Fibroblast of pulmonary artery (primary cell): ENCODE results near the gene HIPK3.

Source experiments
- DNase-seq: peaks from one replicate; pipeline ENCODE4 v3.0.0-alpha.2; 2010; ENCODE audit warnings: low read depth
- H3K4me3 ChIP-seq: replicated peaks from 2 replicates; pipeline ENCODE4 v1.5.1; 2011; ENCODE audit warnings: low read depth, mild to moderate bottlenecking, control low read depth, low read length, moderate library complexity
- CTCF ChIP-seq: IDR thresholded peaks from 2 replicates; pipeline ENCODE4 v1.5.1; 2011; ENCODE audit warnings: mild to moderate bottlenecking, control low read depth, low read length, inconsistent platforms; ENCODE audit errors: missing control alignments

HIPK3 gene

DNA sequence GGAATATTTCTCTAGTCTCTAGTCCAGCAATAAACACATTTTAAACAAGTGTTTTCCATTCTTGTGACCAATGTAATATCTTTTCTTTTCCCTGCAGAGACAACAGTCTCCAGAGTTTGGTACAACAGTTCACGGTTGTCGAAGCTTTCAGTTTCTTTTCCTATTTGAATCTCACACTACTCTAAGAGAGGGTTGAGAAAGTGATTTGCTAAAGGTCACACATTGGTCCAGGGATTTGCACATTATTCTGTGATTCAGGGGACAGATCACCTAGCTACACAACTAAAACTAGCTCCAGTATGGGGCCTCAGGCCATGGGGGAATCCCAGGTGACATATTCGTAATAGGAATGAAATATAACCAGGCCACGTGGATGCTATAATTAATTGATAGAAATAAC lies 132.5 kb downstream of the HIPK3 start:
- TF ChIP-seq CTCF: no peak
- H3K4me3 ChIP-seq: no peak overlapping the region
- DNase-seq: no peak

DNA sequence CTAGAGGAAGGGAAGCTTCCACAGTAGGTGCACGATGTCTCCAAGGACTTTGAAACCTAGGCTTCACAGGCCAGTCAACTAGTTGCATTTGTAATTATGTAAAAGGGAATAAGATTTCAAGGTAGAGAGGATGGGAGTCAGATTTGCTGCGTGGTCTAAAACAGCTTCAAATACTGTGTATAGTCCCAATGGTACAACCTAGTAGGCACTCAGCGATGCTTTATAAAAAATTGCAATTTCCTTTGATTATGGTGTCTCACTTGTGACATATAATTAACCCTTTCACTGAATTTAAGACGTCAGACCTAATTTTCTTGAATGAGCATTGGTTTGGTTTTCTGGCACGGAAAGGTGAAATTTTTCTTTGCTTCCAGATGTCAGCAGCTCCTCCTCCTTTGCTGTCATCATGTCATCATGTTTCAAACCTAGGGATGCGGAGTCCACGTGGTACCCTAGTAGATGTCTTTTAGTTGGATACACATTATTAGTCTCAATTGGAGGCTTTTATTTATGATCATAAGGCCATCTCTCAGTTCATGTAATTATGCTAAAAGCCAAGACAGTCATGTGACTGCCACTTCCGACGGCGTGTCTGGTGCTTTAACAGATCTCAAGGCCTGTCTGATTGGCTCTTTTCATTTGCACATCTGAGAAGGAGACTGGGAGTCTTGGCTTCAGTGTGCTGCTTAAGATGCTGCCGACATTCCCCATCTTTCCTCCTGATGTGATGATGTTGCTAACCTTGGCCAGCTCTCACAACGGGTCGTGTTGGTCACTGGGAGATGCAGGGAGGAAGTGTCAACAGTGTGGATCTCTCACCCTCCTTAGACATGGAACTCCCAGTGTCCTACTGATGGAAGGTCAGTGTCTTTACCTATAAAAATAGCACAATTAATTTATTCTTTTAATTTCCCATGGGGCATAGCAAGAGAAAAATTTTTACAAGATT lies 134.0 kb downstream of the HIPK3 start:
- TF ChIP-seq CTCF: no peak
- H3K4me3 ChIP-seq: no peak overlapping the region
- DNase-seq: no peak

DNA sequence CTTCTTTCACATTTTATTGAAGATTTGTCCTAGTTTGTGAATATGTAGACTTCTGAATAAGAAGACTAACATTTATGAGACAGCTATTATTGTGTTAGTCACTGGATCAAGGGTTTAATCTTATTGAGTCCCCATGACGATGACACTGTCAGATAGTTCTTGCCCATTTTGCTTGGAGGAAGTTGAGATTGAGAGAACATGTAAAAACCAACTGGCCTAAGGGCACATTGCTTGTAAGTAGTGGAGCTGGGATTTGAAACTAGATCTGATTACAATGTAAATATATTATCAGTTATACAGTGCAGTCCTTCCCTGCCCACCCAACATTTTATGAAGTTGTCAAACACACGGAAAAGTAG lies 134.7 kb downstream of the HIPK3 start:
- DNase-seq: no peak
- no peak overlapping the region for H3K4me3 ChIP-seq
- no peak for TF ChIP-seq CTCF

- no peak for DNase-seq
- H3K4me3 ChIP-seq: no peak overlapping the region
- no peak for TF ChIP-seq CTCF
Measured at GRCh38 chr11:33394431-33395109, 137.4 kb downstream of the HIPK3 start.

- DNase-seq: no peak
- no peak overlapping the region for H3K4me3 ChIP-seq
- no peak for TF ChIP-seq CTCF
Measured at GRCh38 chr11:33396361-33396760, 139.2 kb downstream of the HIPK3 start.

DNA sequence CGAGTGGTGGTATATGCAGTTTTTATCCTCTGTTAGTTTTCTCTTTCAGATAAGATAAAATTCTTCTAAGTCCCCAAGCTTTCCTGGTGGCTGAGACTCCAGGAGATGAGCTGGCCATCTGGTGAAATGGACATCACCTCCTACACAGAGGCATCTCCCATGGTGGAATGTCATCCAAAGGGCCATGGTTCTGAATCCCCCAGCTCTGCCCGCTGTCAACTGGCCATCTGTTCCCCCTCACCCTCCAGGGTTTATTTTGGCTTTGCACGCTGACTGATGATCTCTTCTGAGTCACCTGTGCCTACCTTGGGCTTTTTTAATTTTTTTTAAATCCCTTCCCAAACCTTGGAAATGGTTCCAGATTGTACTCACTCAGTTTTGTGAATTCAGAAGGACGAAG lies 142.2 kb downstream of the HIPK3 start:
- TF ChIP-seq CTCF: no peak
- no peak overlapping the region for H3K4me3 ChIP-seq
- DNase-seq: no peak
